ENCODE measurements around the gene MYBL2. TPM values are rescaled to one million over a fixed set of nuclear protein-coding genes. Genes with fewer than 3 reads are reported as not detected.

The MYBL2 gene
- total and polyA plus RNA-seq, 2 donors (not counting 1 experiment from before 2014, with no cell fraction given) = 2.7 to 35.8 TPM

DNA sequence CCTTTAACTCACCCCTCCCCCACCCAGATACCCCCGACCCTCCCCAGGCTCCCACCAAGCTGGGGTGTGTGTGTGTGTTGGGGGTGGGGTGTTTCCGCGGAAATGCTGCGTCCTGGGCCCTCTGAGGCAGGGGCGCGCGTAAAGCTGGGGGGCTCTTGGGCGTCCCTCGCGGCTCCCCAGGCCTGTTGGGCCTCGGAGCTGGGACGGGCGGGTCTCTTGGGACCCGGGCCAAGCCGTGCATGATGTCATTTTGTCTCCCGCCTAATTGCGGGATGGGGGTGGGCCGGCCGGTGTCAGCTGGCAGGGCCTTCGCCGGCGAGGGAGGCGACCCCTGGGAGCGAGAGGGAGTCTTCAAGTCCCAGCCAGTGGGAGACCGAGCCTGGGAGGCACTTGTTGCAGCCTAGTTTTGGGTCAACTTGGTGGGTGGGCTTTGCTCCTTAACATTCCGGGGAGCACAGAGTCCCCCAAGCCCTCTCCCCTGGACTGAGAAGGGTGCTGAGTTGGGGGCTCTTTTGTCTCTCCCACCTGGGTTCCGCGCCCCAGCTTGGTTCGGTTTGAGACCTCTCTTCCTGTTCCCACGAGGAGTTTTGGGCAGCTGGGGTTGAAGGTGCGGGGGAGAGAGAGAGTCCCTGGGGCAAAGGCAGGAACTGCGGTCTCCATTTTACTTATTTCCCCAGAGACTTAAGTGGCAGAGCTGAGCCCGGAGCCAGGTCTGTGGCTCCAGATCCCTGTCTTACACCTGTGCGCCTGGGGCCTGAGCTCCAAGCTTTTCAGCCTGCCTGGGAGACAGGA, 623 bp downstream of the MYBL2 start:
- Histone ChIP-seq H3K4me2 (replicated peaks; ENCODE audit: low read depth, low read length, poor library complexity, severe bottlenecking) (peak overlapping the region; percentile 89), H3K9ac (ENCODE audit: low read length) (peak overlapping the region; percentile 59), H4K20me1 (ENCODE audit: control insufficient read depth, insufficient read depth, low read length, poor library complexity, severe bottlenecking) (no peaks in the 10 kb centered on the region), H3K27ac (ENCODE audit: low read length in 2 of 2) (no peak overlapping the region), H3K36me3 (replicated peaks in 1 of 2; ENCODE audit: control extremely low read depth in 1 of 2, control insufficient read depth in 1 of 2, extremely low read depth in 1 of 2, insufficient read depth in 2 of 2, low read length in 1 of 2) (peaks cover 0 to under 1% of the 10 kb centered on the region in 2 experiments), H3K4me1 (ENCODE audit: control insufficient read depth in 2 of 2, insufficient read depth in 2 of 2, low read length in 2 of 2) (peaks cover 9 to 58% of the 10 kb centered on the region in 2 donors), H3K4me3 (ENCODE audit: control extremely low read depth in 1 of 5, extremely low read depth in 1 of 5, insufficient read depth in 1 of 5, low read depth in 2 of 5, low read length in 4 of 5) (peak overlapping the region in 4 of 5 experiments; percentile 24 to 66 (median 36)), H3K27me3 (replicated peaks in 1 of 4; ENCODE audit: control extremely low read depth in 1 of 4, control insufficient read depth in 3 of 4, insufficient read depth in 4 of 4, low read length in 3 of 4) (peaks cover 0 to 10% (median 0%) of the 10 kb centered on the region in 4 experiments), H3K79me2 (ENCODE audit: control insufficient read depth, insufficient read depth, low read length) (peaks cover 23% of the 10 kb centered on the region), H2AFZ (ENCODE audit: insufficient read depth, low read depth, low read length, poor library complexity, severe bottlenecking) (peak overlapping the region; percentile 92), H3K9me3 (ENCODE audit: control extremely low read depth in 1 of 3, control insufficient read depth in 2 of 3, insufficient read depth in 1 of 3, low read length in 2 of 3) (peaks cover 0 to 2% (median 0%) of the 10 kb centered on the region in 3 donors)
- no peaks in the 10 kb centered on the region for H3K9me3 Mint-ChIP-seq (ENCODE audit: insufficient read depth)
- H3K4me3 Mint-ChIP-seq = peak overlapping the region; percentile 91
- ChIA-PET CTCF (interaction anchor here (0.9 to 3.0 kb wide), 4 partner anchors 10 to 24 kb away, joined by 5 to 25 read pairs (median 10); no protein-coding TSS in a partner anchor), POLR2A (interaction anchor here (0.5 to 3.2 kb wide), 6 partner anchors 8 to 210 kb away, joined by 3 to 67 read pairs (median 6); partner anchors contain the start of genes IFT52 and SRSF6)
- ATAC-seq (ENCODE audit: low read depth) (peak; percentile 63), DNase-seq (peak; percentile 86)
- H3K4me1 Mint-ChIP-seq = peaks cover 43% of the 10 kb centered on the region
- H3K27me3 Mint-ChIP-seq = no peaks in the 10 kb centered on the region
- TF ChIP-seq EZH2 (IDR thresholded peaks at IDR 0.05; ENCODE audit: borderline replicate concordance, insufficient read depth, low read depth, low read length, poor library complexity, severe bottlenecking) = no peak
- TF ChIP-seq, protein P1, sequence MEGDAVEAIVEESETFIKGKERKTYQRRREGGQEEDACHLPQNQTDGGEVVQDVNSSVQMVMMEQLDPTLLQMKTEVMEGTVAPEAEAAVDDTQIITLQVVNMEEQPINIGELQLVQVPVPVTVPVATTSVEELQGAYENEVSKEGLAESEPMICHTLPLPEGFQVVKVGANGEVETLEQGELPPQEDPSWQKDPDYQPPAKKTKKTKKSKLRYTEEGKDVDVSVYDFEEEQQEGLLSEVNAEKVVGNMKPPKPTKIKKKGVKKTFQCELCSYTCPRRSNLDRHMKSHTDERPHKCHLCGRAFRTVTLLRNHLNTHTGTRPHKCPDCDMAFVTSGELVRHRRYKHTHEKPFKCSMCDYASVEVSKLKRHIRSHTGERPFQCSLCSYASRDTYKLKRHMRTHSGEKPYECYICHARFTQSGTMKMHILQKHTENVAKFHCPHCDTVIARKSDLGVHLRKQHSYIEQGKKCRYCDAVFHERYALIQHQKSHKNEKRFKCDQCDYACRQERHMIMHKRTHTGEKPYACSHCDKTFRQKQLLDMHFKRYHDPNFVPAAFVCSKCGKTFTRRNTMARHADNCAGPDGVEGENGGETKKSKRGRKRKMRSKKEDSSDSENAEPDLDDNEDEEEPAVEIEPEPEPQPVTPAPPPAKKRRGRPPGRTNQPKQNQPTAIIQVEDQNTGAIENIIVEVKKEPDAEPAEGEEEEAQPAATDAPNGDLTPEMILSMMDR (IDR thresholded peaks at IDR 0.05) = no peak
- H3K27ac Mint-ChIP-seq = peak overlapping the region; percentile 95
- 3% methylated on average over 27 of the region's 34 CpGs for WGBS (ENCODE audit: insufficient coverage)
- intact Hi-C loops (cut with micrococcal nuclease) = loop anchor here (1.0 to 5.0 kb wide), 5 partner anchors 15 to 545 kb away; partner anchors contain the start of genes IFT52, OSER1 and SRSF6

Measured in B cell (primary cell).